Measurements from ENCODE around the gene ZNF653. TPM values are rescaled to one million over a fixed set of nuclear protein-coding genes. Genes with fewer than 3 reads are reported as not detected.
A peak's percentile ranks its signal among the peaks of the same experiment; 100 is the strongest.

Gene ZNF653
- total and polyA plus RNA-seq, 9 of the 15 experiments (the other 6 are each of a cell fraction or from before 2014, with no cell fraction given): 1.6 to 8.0 (median 4.2) TPM; not detected in 2

- TF ChIP-seq, protein P1, sequence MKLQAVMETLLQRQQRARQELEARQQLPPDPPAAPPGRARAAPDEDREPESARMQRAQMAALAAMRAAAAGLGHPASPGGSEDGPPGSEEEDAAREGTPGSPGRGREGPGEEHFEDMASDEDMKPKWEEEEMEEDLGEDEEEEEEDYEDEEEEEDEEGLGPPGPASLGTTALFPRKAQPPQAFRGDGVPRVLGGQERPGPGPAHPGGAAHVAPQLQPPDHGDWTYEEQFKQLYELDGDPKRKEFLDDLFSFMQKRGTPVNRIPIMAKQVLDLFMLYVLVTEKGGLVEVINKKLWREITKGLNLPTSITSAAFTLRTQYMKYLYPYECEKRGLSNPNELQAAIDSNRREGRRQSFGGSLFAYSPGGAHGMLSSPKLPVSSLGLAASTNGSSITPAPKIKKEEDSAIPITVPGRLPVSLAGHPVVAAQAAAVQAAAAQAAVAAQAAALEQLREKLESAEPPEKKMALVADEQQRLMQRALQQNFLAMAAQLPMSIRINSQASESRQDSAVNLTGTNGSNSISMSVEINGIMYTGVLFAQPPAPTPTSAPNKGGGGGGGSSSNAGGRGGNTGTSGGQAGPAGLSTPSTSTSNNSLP (IDR thresholded peaks at IDR 0.05; ENCODE audit: borderline replicate concordance, low read depth, low read length): no peak
- TF ChIP-seq CBX3 (IDR thresholded peaks at IDR 0.05; ENCODE audit: borderline replicate concordance in 1 of 2, low read length in 2 of 2) (peak in 1 of 2 experiments; percentile 50; a peak in 1 of 3 replicates), NCOA2 (IDR thresholded peaks at IDR 0.05; ENCODE audit: partially characterized antibody in 2 of 2) (no peak), MNT (conservative IDR thresholded peaks at IDR 0.05) (0 out of 4 replicates have a peak, but pooled peaks of 1 of the 2 experiments have one; percentile 29), MIER1 (IDR thresholded peaks at IDR 0.05; ENCODE audit: low read depth) (no peak), GTF2F1 (IDR thresholded peaks at IDR 0.05; ENCODE audit: low read depth, low read length) (no peak), DPF2 (IDR thresholded peaks at IDR 0.05) (peak; percentile 88), NFE2L1 (tag; IDR thresholded peaks at IDR 0.05; ENCODE audit: borderline replicate concordance, low read depth) (no peak), STAG1 (CRISPR knock-in tag; IDR thresholded peaks at IDR 0.05; ENCODE audit: borderline replicate concordance) (peak; percentile 73; the same call in 1 of the 2 replicates), ZNF408 (CRISPR knock-in tag; IDR thresholded peaks at IDR 0.05; ENCODE audit: low read depth) (no peak), HCFC1 (IDR thresholded peaks at IDR 0.05; ENCODE audit: low read depth, low read length) (no peak), EWSR1 (IDR thresholded peaks at IDR 0.05; ENCODE audit: borderline replicate concordance, low read depth, partially characterized antibody) (no peak), HDGF (IDR thresholded peaks at IDR 0.05) (peak; percentile 56; the same call in 1 of the 2 replicates), E2F4 (CRISPR knock-in tag; IDR thresholded peaks at IDR 0.05; ENCODE audit: low read depth) (no peak), THAP7 (CRISPR knock-in tag; IDR thresholded peaks at IDR 0.05) (no peak), TOE1 (IDR thresholded peaks at IDR 0.05; ENCODE audit: borderline replicate concordance) (peak; percentile 38; the same call in 1 of the 2 replicates), TOE1 (CRISPR knock-in tag; IDR thresholded peaks at IDR 0.05; ENCODE audit: borderline replicate concordance, low read depth) (no peak), SRSF1 (IDR thresholded peaks at IDR 0.05; ENCODE audit: low read depth, low read length) (no peak), HDAC2 (IDR thresholded peaks at IDR 0.05) (peak; percentile 63; the same call in 1 of the 2 replicates)
- TF ChIP-seq, protein P2, sequence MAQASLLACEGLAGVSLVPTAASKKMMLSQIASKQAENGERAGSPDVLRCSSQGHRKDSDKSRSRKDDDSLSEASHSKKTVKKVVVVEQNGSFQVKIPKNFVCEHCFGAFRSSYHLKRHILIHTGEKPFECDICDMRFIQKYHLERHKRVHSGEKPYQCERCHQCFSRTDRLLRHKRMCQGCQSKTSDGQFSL (CRISPR knock-in tag; IDR thresholded peaks at IDR 0.05): 0 out of 2 replicates have a peak, but pooled peaks have one; percentile 34
- TF ChIP-seq, protein P2 (tag; IDR thresholded peaks at IDR 0.05): no peak
Measured at GRCh38 chr19:11496391-11497163, 9.1 kb downstream of the ZNF653 start (continued).

All from K562 (cell line).